SU-DHL-6 (cell line): ENCODE data around the gene ERGIC3.

Experiments used
- H2AFZ ChIP-seq: fragments of 200-600 bp; sonication (generic); 2 replicates; pipeline ENCODE4 v1.6.1; 2014; ENCODE audit warnings: low read depth, mild to moderate bottlenecking, moderate library complexity, mixed read lengths, antibody characterized with exemption, low read length; ENCODE audit not compliant: severe bottlenecking
- H3F3A ChIP-seq: fragments of 200-600 bp; shearing (Covaris generic); 2 replicates; pipeline ENCODE4 v1.6.0; 2016; ENCODE audit warnings: antibody characterized with exemption, mild to moderate bottlenecking; ENCODE audit not compliant: insufficient read depth
- H3K27ac ChIP-seq: fragments of 200-600 bp; sonication (generic); 2 replicates; pipeline ENCODE4 v1.5.1; 2016; ENCODE audit warnings: low read depth, mild to moderate bottlenecking, low read length, moderate library complexity, mixed read lengths
- H3K27me3 ChIP-seq: fragments of 200-600 bp; sonication (generic), shearing (Covaris generic); 2 replicates; pipeline ENCODE4 v1.6.0; 2014; ENCODE audit warnings: mild to moderate bottlenecking, low read length
- H3K36me3 ChIP-seq: fragments of 200-600 bp; sonication (generic); 2 replicates; pipeline ENCODE4 v1.6.1; 2014; ENCODE audit warnings: mild to moderate bottlenecking, low read length, mixed read lengths
- H3K4me2 ChIP-seq: fragments of 300-600, 200-600 bp; shearing (Covaris generic), sonication (generic); 2 replicates; pipeline ENCODE4 v1.6.0; 2014; ENCODE audit warnings: low read length, low read depth, mild to moderate bottlenecking; ENCODE audit not compliant: poor library complexity, severe bottlenecking
- H3K4me3 ChIP-seq: fragments of 200-600 bp; sonication (generic); 2 replicates; pipeline ENCODE4 v1.5.1; 2014; ENCODE audit warnings: antibody characterized with exemption, low read length, mild to moderate bottlenecking, mixed read lengths; ENCODE audit not compliant: insufficient read depth, poor library complexity, severe bottlenecking
- H3K79me2 ChIP-seq: fragments of 200-600 bp; sonication (generic); 2 replicates; pipeline ENCODE4 v1.6.1; 2014; ENCODE audit warnings: mild to moderate bottlenecking, low read length, moderate library complexity; ENCODE audit not compliant: insufficient read depth
- H3K9ac ChIP-seq: fragments of 200-600 bp; sonication (generic); 2 replicates; pipeline ENCODE4 v1.7.0; 2014; ENCODE audit warnings: mild to moderate bottlenecking, low read length
- H3K9me2 ChIP-seq: fragments of 200-600 bp; sonication (generic); replicated peaks from 2 replicates; pipeline ENCODE4 v1.6.1; 2014; ENCODE audit warnings: low read length; ENCODE audit not compliant: insufficient read depth
- H3K9me3 ChIP-seq: fragments of 200-600 bp; sonication (generic); 2 replicates; pipeline ENCODE4 v1.6.1; 2014; ENCODE audit warnings: low read length, mixed read lengths; ENCODE audit not compliant: insufficient read depth
- H4K20me1 ChIP-seq: fragments of 200-600 bp; sonication (generic); 2 replicates; pipeline ENCODE4 v1.6.1; 2014; ENCODE audit warnings: low read depth, mild to moderate bottlenecking, antibody characterized with exemption, low read length, moderate library complexity, mixed read lengths
- CTCF ChIP-seq: fragments of 200-600 bp; sonication (generic); IDR thresholded peaks from one replicate; pipeline ENCODE4 v1.5.1; 2017; ENCODE audit warnings: antibody characterized with exemption, mild to moderate bottlenecking, low read length, moderate library complexity; ENCODE audit not compliant: insufficient read depth, poor library complexity, severe bottlenecking
- EZH2phosphoT487 ChIP-seq: fragments of 200-600 bp; sonication (generic), shearing (Covaris generic); conservative IDR thresholded peaks from 2 replicates; pipeline ENCODE4 v1.6.1; 2018; ENCODE audit warnings: mild to moderate bottlenecking, antibody characterized with exemption, low read length, moderate library complexity, mixed read lengths

The ERGIC3 gene

GRCh38 chr20:35558451-35558850 lies 16.6 kb downstream of the ERGIC3 start:
- H3K9ac ChIP-seq = no peak overlapping the region
- H3F3A ChIP-seq = no peaks in the 10 kb centered on the region
- no peaks in the 10 kb centered on the region for H3K79me2 ChIP-seq
- no peaks in the 10 kb centered on the region for H3K36me3 ChIP-seq
- H3K27ac ChIP-seq = no peak overlapping the region
- no peaks in the 10 kb centered on the region for H3K9me2 ChIP-seq
- H4K20me1 ChIP-seq = no peaks in the 10 kb centered on the region
- no peak overlapping the region for H3K4me2 ChIP-seq
- TF ChIP-seq CTCF (no peak), EZH2phosphoT487 (no peak)
- H3K4me3 ChIP-seq = no peak overlapping the region
- H3K9me3 ChIP-seq = no peaks in the 10 kb centered on the region
- H3K27me3 ChIP-seq = no peaks in the 10 kb centered on the region
- H2AFZ ChIP-seq = no peak overlapping the region

- no peaks in the 10 kb centered on the region for H3K9me2 ChIP-seq
- H3K36me3 ChIP-seq = no peaks in the 10 kb centered on the region
- H3K27ac ChIP-seq = no peak overlapping the region
- H2AFZ ChIP-seq = no peak overlapping the region
- H3K79me2 ChIP-seq = no peaks in the 10 kb centered on the region
- no peaks in the 10 kb centered on the region for H3K9me3 ChIP-seq
- H3K9ac ChIP-seq = no peak overlapping the region
- no peaks in the 10 kb centered on the region for H4K20me1 ChIP-seq
- no peaks in the 10 kb centered on the region for H3K27me3 ChIP-seq
- no peaks in the 10 kb centered on the region for H3F3A ChIP-seq
- H3K4me3 ChIP-seq = no peak overlapping the region
- no peak overlapping the region for H3K4me2 ChIP-seq
- no peak for TF ChIP-seq EZH2phosphoT487
- no peak for TF ChIP-seq CTCF
Measured at GRCh38 chr20:35559042-35559693, 17.3 kb downstream of the ERGIC3 start.

- no peak overlapping the region for H3K27ac ChIP-seq
- H3K9me2 ChIP-seq = no peaks in the 10 kb centered on the region
Measured at GRCh38 chr20:35560105-35560511, 18.2 kb downstream of the ERGIC3 start.

More at GRCh38 chr20:35560105-35560511, 18.2 kb downstream of the ERGIC3 start:
- no peak overlapping the region for H3K9ac ChIP-seq
- no peaks in the 10 kb centered on the region for H3K27me3 ChIP-seq
- H3K79me2 ChIP-seq = no peaks in the 10 kb centered on the region
- no peak overlapping the region for H3K4me3 ChIP-seq
- H2AFZ ChIP-seq = no peak overlapping the region
- no peaks in the 10 kb centered on the region for H3F3A ChIP-seq
- H3K36me3 ChIP-seq = no peaks in the 10 kb centered on the region
- H3K4me2 ChIP-seq = no peak overlapping the region
- no peaks in the 10 kb centered on the region for H4K20me1 ChIP-seq
- TF ChIP-seq CTCF = no peak
- TF ChIP-seq EZH2phosphoT487 = no peak
- no peaks in the 10 kb centered on the region for H3K9me3 ChIP-seq
